ENCODE results near the gene HTR2A.

Gene HTR2A

GRCh38 chr13:46881621-46882020 lies 15.2 kb downstream of the HTR2A start:
- Histone ChIP-seq H3K27me3 (ENCODE audit: control insufficient read depth, insufficient read depth, low read length, poor library complexity, severe bottlenecking) (no peaks in the 10 kb centered on the region), H3K4me3 (ENCODE audit: insufficient read depth, low read depth, low read length) (no peak overlapping the region), H3K36me3 (ENCODE audit: control insufficient read depth, insufficient read depth, low read length) (no peaks in the 10 kb centered on the region), H3K27ac (ENCODE audit: insufficient read depth, low read depth, low read length, poor library complexity, severe bottlenecking) (no peak overlapping the region), H3K9me3 (ENCODE audit: control insufficient read depth, low read length) (no peaks in the 10 kb centered on the region), H3K4me1 (ENCODE audit: control insufficient read depth, insufficient read depth, low read length) (no peaks in the 10 kb centered on the region)
- 94 to 96% methylated on average over 1 of the region's 2 CpGs for WGBS, 2 experiments

- Histone ChIP-seq H3K4me3 (ENCODE audit: insufficient read depth, low read depth, low read length) (no peak overlapping the region), H3K9me3 (ENCODE audit: control insufficient read depth, low read length) (no peaks in the 10 kb centered on the region), H3K27ac (ENCODE audit: insufficient read depth, low read depth, low read length, poor library complexity, severe bottlenecking) (no peak overlapping the region), H3K4me1 (ENCODE audit: control insufficient read depth, insufficient read depth, low read length) (no peaks in the 10 kb centered on the region), H3K27me3 (ENCODE audit: control insufficient read depth, insufficient read depth, low read length, poor library complexity, severe bottlenecking) (no peaks in the 10 kb centered on the region), H3K36me3 (ENCODE audit: control insufficient read depth, insufficient read depth, low read length) (no peaks in the 10 kb centered on the region)
- 92 to 94% methylated on average over 5 of the region's 5 CpGs for WGBS, 2 experiments
Measured at GRCh38 chr13:46874006-46874405, 22.8 kb downstream of the HTR2A start.

- no peak overlapping the region for H3K4me3 ChIP-seq (ENCODE audit: insufficient read depth, low read depth, low read length)
- H3K36me3 ChIP-seq (ENCODE audit: control insufficient read depth, insufficient read depth, low read length), result no peaks in the 10 kb centered on the region
- H3K9me3 ChIP-seq (ENCODE audit: control insufficient read depth, low read length), result no peaks in the 10 kb centered on the region
- no peaks in the 10 kb centered on the region for H3K4me1 ChIP-seq (ENCODE audit: control insufficient read depth, insufficient read depth, low read length)
- no peaks in the 10 kb centered on the region for H3K27me3 ChIP-seq (ENCODE audit: control insufficient read depth, insufficient read depth, low read length, poor library complexity, severe bottlenecking)
- H3K27ac ChIP-seq (ENCODE audit: insufficient read depth, low read depth, low read length, poor library complexity, severe bottlenecking), result no peak overlapping the region
- WGBS, 2 experiments, result 92 to 94% methylated on average over 2 of the region's 2 CpGs
Measured at GRCh38 chr13:46871557-46871956, 25.3 kb downstream of the HTR2A start.

DNA sequence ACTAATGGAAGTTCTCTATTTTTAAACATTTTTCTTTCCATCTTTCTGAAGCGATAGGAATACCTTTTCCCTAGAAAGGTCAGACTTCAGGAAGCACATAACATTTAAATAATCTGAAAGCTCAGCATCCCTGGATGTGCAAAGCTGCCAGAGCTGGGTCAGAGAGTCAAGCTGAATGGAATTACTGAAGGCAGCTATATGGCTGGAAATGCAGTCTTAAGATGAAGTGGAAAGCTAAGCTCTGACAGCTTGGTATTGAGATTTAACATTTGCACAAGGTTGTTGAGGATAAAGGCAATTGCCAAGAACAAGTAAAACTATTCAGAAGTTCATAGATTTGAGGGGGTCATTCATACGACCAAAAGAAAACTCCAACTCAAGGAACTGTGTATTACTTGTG lies 28.8 kb downstream of the HTR2A start:
- H3K4me3 ChIP-seq (ENCODE audit: insufficient read depth, low read depth, low read length), result no peak overlapping the region
- H3K4me1 ChIP-seq (ENCODE audit: control insufficient read depth, insufficient read depth, low read length), result no peaks in the 10 kb centered on the region
- no peaks in the 10 kb centered on the region for H3K27me3 ChIP-seq (ENCODE audit: control insufficient read depth, insufficient read depth, low read length, poor library complexity, severe bottlenecking)
- no peak overlapping the region for H3K27ac ChIP-seq (ENCODE audit: insufficient read depth, low read depth, low read length, poor library complexity, severe bottlenecking)
- no peaks in the 10 kb centered on the region for H3K9me3 ChIP-seq (ENCODE audit: control insufficient read depth, low read length)
- H3K36me3 ChIP-seq (ENCODE audit: control insufficient read depth, insufficient read depth, low read length), result no peaks in the 10 kb centered on the region
- 88 to 100% methylated on average over 2 of the region's 2 CpGs for WGBS, 2 experiments

GRCh38 chr13:46866150-46866549 lies 30.7 kb downstream of the HTR2A start:
- Histone ChIP-seq H3K27me3 (ENCODE audit: control insufficient read depth, insufficient read depth, low read length, poor library complexity, severe bottlenecking) (no peaks in the 10 kb centered on the region), H3K9me3 (ENCODE audit: control insufficient read depth, low read length) (no peaks in the 10 kb centered on the region), H3K4me3 (ENCODE audit: insufficient read depth, low read depth, low read length) (no peak overlapping the region), H3K36me3 (ENCODE audit: control insufficient read depth, insufficient read depth, low read length) (no peaks in the 10 kb centered on the region), H3K4me1 (ENCODE audit: control insufficient read depth, insufficient read depth, low read length) (no peaks in the 10 kb centered on the region), H3K27ac (ENCODE audit: insufficient read depth, low read depth, low read length, poor library complexity, severe bottlenecking) (no peak overlapping the region)
- 72 to 74% methylated on average over 4 of the region's 4 CpGs for WGBS, 2 experiments

DNA sequence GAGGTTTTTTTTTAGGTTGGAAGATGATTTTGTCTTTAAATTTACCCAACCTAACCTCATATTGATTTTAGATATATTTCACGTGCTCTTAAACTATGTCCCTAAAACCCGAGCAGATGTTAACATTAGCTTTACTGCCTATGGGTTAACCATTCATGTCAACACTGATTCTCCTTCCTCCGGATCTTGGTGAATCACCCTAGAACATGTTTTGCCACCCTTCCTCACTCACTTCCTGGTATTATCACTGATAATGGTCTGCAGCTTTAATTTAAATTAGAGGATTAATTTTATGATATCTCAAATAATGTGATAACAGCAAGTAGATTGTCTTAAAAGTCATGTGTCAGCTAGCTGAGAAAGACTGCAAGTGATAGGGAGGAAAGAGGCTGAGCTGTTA lies 31.9 kb downstream of the HTR2A start:
- H3K27ac ChIP-seq (ENCODE audit: insufficient read depth, low read depth, low read length, poor library complexity, severe bottlenecking), result no peak overlapping the region
- WGBS, 2 experiments, result 93 to 96% methylated on average over 3 of the region's 3 CpGs
- no peak overlapping the region for H3K4me3 ChIP-seq (ENCODE audit: insufficient read depth, low read depth, low read length)
- no peaks in the 10 kb centered on the region for H3K9me3 ChIP-seq (ENCODE audit: control insufficient read depth, low read length)
- no peaks in the 10 kb centered on the region for H3K4me1 ChIP-seq (ENCODE audit: control insufficient read depth, insufficient read depth, low read length)
- no peaks in the 10 kb centered on the region for H3K27me3 ChIP-seq (ENCODE audit: control insufficient read depth, insufficient read depth, low read length, poor library complexity, severe bottlenecking)
- H3K36me3 ChIP-seq (ENCODE audit: control insufficient read depth, insufficient read depth, low read length), result no peaks in the 10 kb centered on the region

DNA sequence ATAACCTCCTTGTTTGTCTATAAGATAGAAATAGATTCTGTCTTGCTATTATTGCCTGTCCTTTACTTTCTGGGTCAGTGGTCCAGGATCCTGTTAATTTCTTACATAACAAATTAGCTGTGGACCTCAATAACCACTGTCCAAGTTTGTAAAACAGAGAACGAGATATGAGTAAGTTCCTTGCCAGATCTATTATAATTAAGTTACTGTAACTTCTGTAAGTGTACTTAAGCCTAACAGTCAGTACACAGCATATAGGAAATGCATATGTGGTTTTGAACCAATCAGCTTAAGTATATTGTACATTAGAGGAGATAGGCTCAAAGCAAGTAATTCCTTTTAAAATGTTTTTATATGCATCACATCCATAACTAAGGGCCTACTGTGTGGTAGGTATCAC lies 34.9 kb downstream of the HTR2A start:
- no peak overlapping the region for H3K4me3 ChIP-seq (ENCODE audit: insufficient read depth, low read depth, low read length)
- 100% methylated on average over 1 of the region's 1 CpG; no CpG with 5 or more reads in 1 of the 2 experiments for WGBS, 2 experiments
- H3K9me3 ChIP-seq (ENCODE audit: control insufficient read depth, low read length), result no peaks in the 10 kb centered on the region
- H3K27me3 ChIP-seq (ENCODE audit: control insufficient read depth, insufficient read depth, low read length, poor library complexity, severe bottlenecking), result no peaks in the 10 kb centered on the region
- H3K4me1 ChIP-seq (ENCODE audit: control insufficient read depth, insufficient read depth, low read length), result no peaks in the 10 kb centered on the region
- no peaks in the 10 kb centered on the region for H3K36me3 ChIP-seq (ENCODE audit: control insufficient read depth, insufficient read depth, low read length)
- H3K27ac ChIP-seq (ENCODE audit: insufficient read depth, low read depth, low read length, poor library complexity, severe bottlenecking), result no peak overlapping the region

DNA sequence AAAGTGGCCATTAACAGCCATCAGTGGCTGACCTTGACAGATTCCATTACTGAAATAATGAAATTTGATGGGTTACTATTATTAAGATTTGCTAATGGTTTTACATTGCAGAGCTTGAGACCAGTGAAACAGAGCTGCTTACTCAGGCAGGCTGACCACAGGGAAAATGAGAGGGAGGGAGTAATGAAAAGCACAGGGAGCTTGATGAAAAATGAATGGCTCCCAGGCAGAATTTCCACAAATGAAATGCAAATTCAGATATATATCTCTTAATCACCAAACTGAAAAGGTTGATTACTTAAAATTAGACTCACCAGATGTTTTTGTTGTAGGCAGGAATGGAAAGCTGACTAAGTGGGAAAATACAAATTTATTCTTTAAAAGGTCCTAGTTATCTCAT lies 36.1 kb downstream of the HTR2A start:
- Histone ChIP-seq H3K36me3 (ENCODE audit: control insufficient read depth, insufficient read depth, low read length) (no peaks in the 10 kb centered on the region), H3K4me1 (ENCODE audit: control insufficient read depth, insufficient read depth, low read length) (no peaks in the 10 kb centered on the region), H3K27ac (ENCODE audit: insufficient read depth, low read depth, low read length, poor library complexity, severe bottlenecking) (no peak overlapping the region), H3K27me3 (ENCODE audit: control insufficient read depth, insufficient read depth, low read length, poor library complexity, severe bottlenecking) (no peaks in the 10 kb centered on the region), H3K9me3 (ENCODE audit: control insufficient read depth, low read length) (no peaks in the 10 kb centered on the region), H3K4me3 (ENCODE audit: insufficient read depth, low read depth, low read length) (no peak overlapping the region)

GRCh38 chr13:46858776-46859175 lies 38.1 kb downstream of the HTR2A start:
- Histone ChIP-seq H3K36me3 (ENCODE audit: control insufficient read depth, insufficient read depth, low read length) (no peaks in the 10 kb centered on the region), H3K4me3 (ENCODE audit: insufficient read depth, low read depth, low read length) (no peak overlapping the region), H3K9me3 (ENCODE audit: control insufficient read depth, low read length) (no peaks in the 10 kb centered on the region), H3K27me3 (ENCODE audit: control insufficient read depth, insufficient read depth, low read length, poor library complexity, severe bottlenecking) (no peaks in the 10 kb centered on the region), H3K4me1 (ENCODE audit: control insufficient read depth, insufficient read depth, low read length) (no peaks in the 10 kb centered on the region), H3K27ac (ENCODE audit: insufficient read depth, low read depth, low read length, poor library complexity, severe bottlenecking) (no peak overlapping the region)
- 94% methylated on average over 3 of the region's 3 CpGs for WGBS, 2 experiments

- H3K4me3 ChIP-seq (ENCODE audit: insufficient read depth, low read depth, low read length), result no peak overlapping the region
- no peaks in the 10 kb centered on the region for H3K36me3 ChIP-seq (ENCODE audit: control insufficient read depth, insufficient read depth, low read length)
- no peaks in the 10 kb centered on the region for H3K27me3 ChIP-seq (ENCODE audit: control insufficient read depth, insufficient read depth, low read length, poor library complexity, severe bottlenecking)
- H3K4me1 ChIP-seq (ENCODE audit: control insufficient read depth, insufficient read depth, low read length), result no peaks in the 10 kb centered on the region
- no peaks in the 10 kb centered on the region for H3K9me3 ChIP-seq (ENCODE audit: control insufficient read depth, low read length)
- no peak overlapping the region for H3K27ac ChIP-seq (ENCODE audit: insufficient read depth, low read depth, low read length, poor library complexity, severe bottlenecking)
- 81 to 92% methylated on average over 3 of the region's 3 CpGs for WGBS, 2 experiments
Measured at GRCh38 chr13:46858163-46858562, 38.7 kb downstream of the HTR2A start.

- Histone ChIP-seq H3K9me3 (ENCODE audit: control insufficient read depth, low read length) (no peaks in the 10 kb centered on the region), H3K4me3 (ENCODE audit: insufficient read depth, low read depth, low read length) (no peak overlapping the region), H3K4me1 (ENCODE audit: control insufficient read depth, insufficient read depth, low read length) (no peaks in the 10 kb centered on the region), H3K27ac (ENCODE audit: insufficient read depth, low read depth, low read length, poor library complexity, severe bottlenecking) (no peak overlapping the region), H3K27me3 (ENCODE audit: control insufficient read depth, insufficient read depth, low read length, poor library complexity, severe bottlenecking) (no peaks in the 10 kb centered on the region), H3K36me3 (ENCODE audit: control insufficient read depth, insufficient read depth, low read length) (no peaks in the 10 kb centered on the region)
- WGBS, 2 experiments, result 84 to 91% methylated on average over 2 to 3 of the region's 3 CpGs
Measured at GRCh38 chr13:46855664-46856063, 41.2 kb downstream of the HTR2A start.

Measured in ectodermal cell (in vitro differentiated cells).